Fibroblast of peridontal ligament (primary cell): ENCODE results near the gene WDCP.
"Not testable (repeated sequence)": the region's sequence is repeated elsewhere in the genome, so short reads cannot be mapped to it uniquely, and the experiment has no call there.

Experiments used
- DNase-seq: peaks from one replicate; pipeline ENCODE4 v3.0.0-alpha.2; 2010; ENCODE audit errors: extremely low read depth

Gene WDCP

GRCh38 chr2:24058564-24059271 is 11.5 kb upstream of the WDCP start:
- no peak for DNase-seq

- DNase-seq: no peak
Measured at GRCh38 chr2:24055750-24056149, 8.6 kb upstream of the WDCP start.

- no peak for DNase-seq
Measured at GRCh38 chr2:24054366-24055010, 7.3 kb upstream of the WDCP start.

GRCh38 chr2:24052951-24053350 is 5.8 kb upstream of the WDCP start:
- DNase-seq: no peak

- no peak for DNase-seq
Measured at GRCh38 chr2:24051833-24052232, 4.6 kb upstream of the WDCP start.

GRCh38 chr2:24050041-24050979 is 3.1 kb upstream of the WDCP start:
- no peak for DNase-seq

- no peak for DNase-seq
Measured at GRCh38 chr2:24049485-24050021, 2.4 kb upstream of the WDCP start, which contains the start of gene FKBP1B. TSS of gene FKBP1B (plus strand) at chr2:24049741. CDS start at chr2:24049850, 109 bp downstream.

- no peak for DNase-seq
Measured at GRCh38 chr2:24048769-24049484, 1.7 kb upstream of the WDCP start.

GRCh38 chr2:24047703-24048033 is 477 bp upstream of the WDCP start:
- DNase-seq: no peak

- no peak for DNase-seq
Measured at GRCh38 chr2:24046599-24046929, 627 bp downstream of the WDCP start.

- DNase-seq: no peak
Measured at GRCh38 chr2:24045511-24046508, 1.4 kb downstream of the WDCP start.

GRCh38 chr2:24043133-24043532 is 4.1 kb downstream of the WDCP start:
- DNase-seq: not testable (repeated sequence)

- no peak for DNase-seq
Measured at GRCh38 chr2:24040511-24040910, 6.7 kb downstream of the WDCP start.

GRCh38 chr2:24038786-24039499 is 8.2 kb downstream of the WDCP start:
- DNase-seq: no peak

- no peak for DNase-seq
Measured at GRCh38 chr2:24026233-24026632, 21.0 kb downstream of the WDCP start.

GRCh38 chr2:24024996-24025663 is 22.1 kb downstream of the WDCP start:
- DNase-seq: no peak

GRCh38 chr2:24024018-24024417 is 23.2 kb downstream of the WDCP start:
- no peak for DNase-seq

GRCh38 chr2:24022975-24023575 is 24.1 kb downstream of the WDCP start:
- no peak for DNase-seq
